Smooth muscle cell of the umbilical artery (primary cell): ENCODE results near the gene OR11A1. TPM values are rescaled to one million over a fixed set of nuclear protein-coding genes. Genes with fewer than 3 reads are reported as not detected.

Source experiments
- total RNA-seq: library from RNA; depleted of rRNA; stranded (reverse); fragments of >200 nt; gene quantifications from 2 replicates; pipeline ENCODE4 v1.2.3, GENCODE V29; 2014

OR11A1 gene
- not detected in 2 replicates for total RNA-seq

GRCh38 chr6:29456971-29457370 is at the start of gene OR11A1, which contains the start of gene OR2H1:
Gene OR11A1 (minus strand): TSS chr6:29457071. CDS start chr6:29427641, 29,430 bp downstream.
Gene OR2H1 (plus strand): TSS chr6:29457155. CDS start chr6:29461770, 4,615 bp downstream.

GRCh38 chr6:29487660-29488059 is 30.8 kb upstream of the OR11A1 start, which contains the start of gene MAS1L:
Gene MAS1L (minus strand): TSS chr6:29487956. CDS start chr6:29487902, 54 bp downstream.

GRCh38 chr6:29439006-29439405 is 17.9 kb downstream of the OR11A1 start, which contains the start of gene OR10C1:
Gene OR10C1 (plus strand): TSS chr6:29439306. CDS start chr6:29440016, 710 bp downstream.

GRCh38 chr6:29414588-29414987 is 42.3 kb downstream of the OR11A1 start, which contains the start of gene OR12D1:
Gene OR12D1 (plus strand): TSS chr6:29414928.

GRCh38 chr6:29395331-29395730 is 61.5 kb downstream of the OR11A1 start, which contains the start of gene OR12D2:
Gene OR12D2 (plus strand): TSS chr6:29395631. CDS start chr6:29396700, 1,069 bp downstream.

Other genes starting within 250 kb of the OR11A1 start
- not detected in 2 replicates for gene OR14J1, start 155.4 kb downstream of the OR11A1 start, total RNA-seq
- gene OR5V1, start 88.2 kb downstream of the OR11A1 start, total RNA-seq: not detected in 2 replicates
- not detected in 2 replicates for gene OR12D3, start 81.8 kb downstream of the OR11A1 start, total RNA-seq
- not detected in 2 replicates for gene OR12D2, start 61.4 kb downstream of the OR11A1 start, total RNA-seq
- gene OR12D1, start 42.1 kb downstream of the OR11A1 start, total RNA-seq: not detected in 2 replicates
- not detected in 2 replicates for gene OR10C1, start 17.8 kb downstream of the OR11A1 start, total RNA-seq
- gene OR2H1, start 84 bp upstream of the OR11A1 start, total RNA-seq: not detected in 2 replicates
- not detected in 2 replicates for gene MAS1L, start 30.9 kb upstream of the OR11A1 start, total RNA-seq
- 0.30 TPM in 1 of 2 replicates, not detected in the other for gene UBD, start 102.7 kb upstream of the OR11A1 start, total RNA-seq
- gene OR2H2, start 128.1 kb upstream of the OR11A1 start, total RNA-seq: not detected in 2 replicates
- 13.1 and 18.6 TPM in 2 replicates for gene GABBR1, start 176.1 kb upstream of the OR11A1 start, total RNA-seq
- not detected in 2 replicates for gene MOG, start 200.0 kb upstream of the OR11A1 start, total RNA-seq
- gene ZFP57, start 224.1 kb upstream of the OR11A1 start, total RNA-seq: 0.69 TPM in 1 of 2 replicates, not detected in the other